Mucosa of descending colon (tissue), 3 donors: ENCODE measurements around the gene CTSD. TPM values are rescaled to one million over a fixed set of nuclear protein-coding genes. Genes with fewer than 3 reads are reported as not detected.
A peak's percentile ranks its signal among the peaks of the same experiment; 100 is the strongest.

Experiments used
- ATAC-seq: fragments of 200-7000 bp; cut with Tn5 transposase; one replicate; pipeline ENCODE4 v1.9.1; 2020; ENCODE audit warnings: mild to moderate bottlenecking, moderate library complexity
- DNase-seq, 3 donors: peaks; one replicate each; pipeline ENCODE4 v3.0.0-alpha.2; 2020
- H3K36me3 ChIP-seq: fragments of 200-600 bp; one replicate; pipeline ENCODE4 v1.8.0; 2021; ENCODE audit warnings: low read depth, mild to moderate bottlenecking
- H3K4me1 ChIP-seq: fragments of 200-600 bp; one replicate; pipeline ENCODE4 v1.8.0; 2021; ENCODE audit warnings: low read depth, mild to moderate bottlenecking
- H3K4me3 ChIP-seq: fragments of 200-600 bp; one replicate; pipeline ENCODE4 v1.8.0; 2021; ENCODE audit warnings: mild to moderate bottlenecking
- H3K9me3 ChIP-seq: fragments of 200-600 bp; one replicate; pipeline ENCODE4 v1.8.0; 2021; ENCODE audit warnings: mild to moderate bottlenecking
- intact Hi-C, 2 donors: fragments of 100-400 bp; cut with DNase I in 1 of 2; cut with micrococcal nuclease in 1 of 2; formaldehyde crosslinking; loops; one replicate each; pipeline versions ENCODE4 v1.11.0 to v1.11.1; 2022; cut with DNase I, micrococcal nuclease
- total RNA-seq, 3 donors: library from RNA; stranded (reverse); fragmentation: NEBNext Ultra II Directional in 2 of 3; extraction: Animal tissue kit (Norgen Biotek cat#: 25700) in 2 of 3; gene quantifications; one replicate each; pipeline versions ENCODE4 v1.2.1 to v1.2.4, GENCODE V29; 2021 to 2023
- TF ChIP-seq, protein P1 (sequence below): fragments of 200-600 bp; IDR thresholded peaks from one replicate; pipeline ENCODE4 v1.8.0; 2022; ENCODE audit warnings: antibody characterized with exemption, mild to moderate bottlenecking
- donor health status: DM: no; HTN: no; CAD: no; lungs with moderate emphysema.
- donor health status: DM: no; HTN: no; CAD: no.
- donor health status: DM: no; HTN: yes; CAD: no.

The CTSD gene
- total RNA-seq, 3 donors from 2014 or later: 631 to 1,107 (median 1,007) TPM

DNA sequence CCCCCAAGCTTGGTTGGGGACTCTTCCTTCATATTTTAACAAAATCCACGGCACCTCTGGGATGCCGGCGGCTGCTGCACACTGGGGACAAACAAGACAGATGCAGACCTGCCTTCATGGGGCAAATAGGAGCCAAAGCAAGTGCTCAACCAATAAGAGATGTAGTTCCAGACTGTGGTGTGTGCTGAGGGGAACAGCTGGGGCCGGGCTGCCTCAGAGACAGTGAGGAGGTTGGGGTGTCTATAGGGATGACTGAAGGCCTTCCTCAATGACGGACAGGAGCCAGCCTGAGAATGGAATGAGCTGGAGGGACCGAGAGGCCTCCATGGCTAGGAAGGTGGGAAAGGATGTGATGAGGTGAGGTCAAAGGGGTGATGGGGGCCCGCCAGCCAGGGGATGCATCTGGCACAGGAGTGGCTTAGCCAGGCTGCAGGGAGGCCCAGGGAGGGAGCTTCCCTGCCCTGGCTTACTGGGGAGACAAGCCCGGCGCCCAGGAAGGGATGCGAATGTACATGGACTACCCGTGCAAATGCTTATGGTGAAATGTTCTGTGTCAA is 10.3 kb upstream of the CTSD start:
- no peaks in the 10 kb centered on the region for H3K36me3 ChIP-seq
- H3K4me1 ChIP-seq: peaks cover 1% of the 10 kb centered on the region
- ATAC-seq: no peak
- no peak overlapping the region for H3K4me3 ChIP-seq
- intact Hi-C loops: no loop called here
- TF ChIP-seq, protein P1, sequence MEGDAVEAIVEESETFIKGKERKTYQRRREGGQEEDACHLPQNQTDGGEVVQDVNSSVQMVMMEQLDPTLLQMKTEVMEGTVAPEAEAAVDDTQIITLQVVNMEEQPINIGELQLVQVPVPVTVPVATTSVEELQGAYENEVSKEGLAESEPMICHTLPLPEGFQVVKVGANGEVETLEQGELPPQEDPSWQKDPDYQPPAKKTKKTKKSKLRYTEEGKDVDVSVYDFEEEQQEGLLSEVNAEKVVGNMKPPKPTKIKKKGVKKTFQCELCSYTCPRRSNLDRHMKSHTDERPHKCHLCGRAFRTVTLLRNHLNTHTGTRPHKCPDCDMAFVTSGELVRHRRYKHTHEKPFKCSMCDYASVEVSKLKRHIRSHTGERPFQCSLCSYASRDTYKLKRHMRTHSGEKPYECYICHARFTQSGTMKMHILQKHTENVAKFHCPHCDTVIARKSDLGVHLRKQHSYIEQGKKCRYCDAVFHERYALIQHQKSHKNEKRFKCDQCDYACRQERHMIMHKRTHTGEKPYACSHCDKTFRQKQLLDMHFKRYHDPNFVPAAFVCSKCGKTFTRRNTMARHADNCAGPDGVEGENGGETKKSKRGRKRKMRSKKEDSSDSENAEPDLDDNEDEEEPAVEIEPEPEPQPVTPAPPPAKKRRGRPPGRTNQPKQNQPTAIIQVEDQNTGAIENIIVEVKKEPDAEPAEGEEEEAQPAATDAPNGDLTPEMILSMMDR: no peak
- peak in 1 of 3 donors; percentile 16 for DNase-seq
- no peaks in the 10 kb centered on the region for H3K9me3 ChIP-seq

DNA sequence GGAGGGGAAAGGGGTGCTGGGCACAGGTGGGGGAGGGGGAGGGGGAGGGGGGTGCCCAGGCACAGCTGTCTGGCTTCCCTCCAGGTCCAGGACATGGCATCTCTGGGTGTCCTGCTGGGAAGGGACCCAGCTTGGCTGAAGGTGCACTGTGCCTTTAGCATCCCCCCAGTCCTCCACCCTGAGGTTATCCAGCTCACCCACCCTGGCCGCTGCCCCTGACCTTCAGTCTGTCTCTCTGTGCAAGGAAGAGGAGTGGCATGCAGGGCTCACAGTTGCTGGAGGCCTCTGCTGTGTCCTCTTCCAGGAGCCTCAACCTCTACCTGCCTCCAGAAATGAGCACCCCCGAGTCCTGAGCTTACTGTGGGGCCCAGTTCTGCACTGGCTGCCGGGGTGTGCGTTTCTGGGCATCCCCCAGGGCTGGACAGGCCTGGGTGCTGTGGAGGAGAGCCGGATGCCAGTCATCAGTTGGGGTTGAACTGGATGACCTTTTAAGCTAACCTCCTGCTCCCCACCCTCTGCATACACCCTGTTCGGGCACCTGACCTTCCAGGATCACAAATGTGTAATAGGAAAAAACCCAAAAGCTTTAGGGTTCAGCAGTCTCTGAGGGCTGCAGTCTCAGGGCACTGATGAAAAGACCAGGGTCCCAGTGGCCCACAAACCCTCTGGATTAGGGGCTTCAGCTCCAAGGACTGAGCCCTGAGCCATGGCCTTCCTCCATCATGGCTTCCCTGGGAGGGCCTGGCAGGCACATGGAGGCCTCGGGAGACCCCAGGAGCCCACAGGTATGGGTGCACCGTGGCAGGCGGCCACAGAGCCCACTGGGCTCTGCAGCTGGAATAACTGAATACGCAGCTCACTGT is 9.6 kb upstream of the CTSD start:
- TF ChIP-seq, protein P1: no peak
- no peak for ATAC-seq
- intact Hi-C loops: no loop called here
- no peak overlapping the region for H3K4me3 ChIP-seq
- DNase-seq: peak in 2 of 3 donors; percentile 18 to 48
- no peaks in the 10 kb centered on the region for H3K9me3 ChIP-seq
- H3K4me1 ChIP-seq: peaks cover 8% of the 10 kb centered on the region
- H3K36me3 ChIP-seq: no peaks in the 10 kb centered on the region

DNA sequence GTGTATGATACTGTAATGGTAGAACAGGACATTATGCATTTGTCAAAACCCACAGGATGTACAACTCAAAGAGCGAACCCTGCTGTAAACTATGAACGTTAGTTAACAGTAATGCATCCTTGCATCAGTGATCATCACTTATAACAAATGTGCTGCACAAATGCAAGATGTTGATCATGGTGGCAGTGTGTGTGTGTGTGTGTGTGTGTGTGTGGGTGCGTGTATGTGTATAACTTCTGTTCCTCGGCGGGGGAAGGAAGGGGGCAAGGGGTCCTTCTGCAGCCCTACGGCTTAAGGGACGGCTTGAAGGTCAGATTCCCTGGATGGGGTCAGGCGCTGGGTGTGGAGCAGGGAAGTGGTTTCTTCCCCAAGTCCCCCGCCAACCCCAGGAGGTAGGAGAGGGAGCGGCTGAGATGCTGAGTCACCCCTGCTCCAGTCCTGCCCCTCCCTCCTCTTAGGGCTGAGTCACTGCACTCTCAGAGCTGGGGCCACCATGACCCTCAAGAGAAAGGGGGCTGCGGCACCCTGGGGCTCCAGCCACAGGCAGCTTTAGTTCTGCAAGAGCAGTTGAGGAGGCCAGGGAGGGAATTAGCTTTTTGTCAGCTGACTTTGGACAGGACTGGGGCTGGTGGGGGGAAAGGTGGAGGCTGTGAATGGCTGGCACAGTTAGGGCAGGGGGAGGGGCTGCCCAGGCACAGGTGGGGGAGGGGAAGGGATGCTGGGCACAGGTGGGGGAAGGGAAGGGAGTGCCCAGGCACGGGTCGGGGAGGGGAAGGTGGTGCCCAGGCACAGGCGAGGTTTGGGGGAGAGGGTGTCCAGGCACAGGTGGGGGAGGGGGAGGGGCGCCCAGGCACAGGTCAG is 8.8 kb upstream of the CTSD start:
- TF ChIP-seq, protein P1: no peak
- intact Hi-C loops: no loop called here
- H3K36me3 ChIP-seq: no peaks in the 10 kb centered on the region
- ATAC-seq (peak; percentile 89), DNase-seq (peak; percentile 57 to 84 (median 57))
- H3K4me1 ChIP-seq: peaks cover 8% of the 10 kb centered on the region
- no peak overlapping the region for H3K4me3 ChIP-seq
- no peaks in the 10 kb centered on the region for H3K9me3 ChIP-seq

DNA sequence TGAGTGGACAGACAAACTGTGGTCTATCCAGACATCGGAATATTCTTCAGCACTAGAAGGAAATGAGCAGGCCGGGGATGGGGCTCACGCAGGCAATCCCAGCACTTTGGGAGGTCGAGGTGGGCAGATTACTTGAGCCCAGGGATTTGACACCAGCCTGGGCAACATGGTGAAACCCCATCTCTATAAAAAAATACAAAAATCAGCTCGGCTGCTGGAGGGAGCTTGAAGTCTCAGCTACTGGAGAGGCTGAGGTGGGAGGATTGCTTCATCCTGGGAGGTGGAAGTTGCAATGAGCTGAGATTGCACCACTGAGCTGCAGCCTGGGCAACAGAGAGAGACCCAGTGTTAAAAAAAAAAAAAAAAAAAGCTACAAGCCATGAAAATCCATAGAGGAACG is 8.0 kb upstream of the CTSD start:
- TF ChIP-seq, protein P1: no peak
- no peak for ATAC-seq
- Histone ChIP-seq H3K4me1 (peaks cover 8% of the 10 kb centered on the region), H3K36me3 (no peaks in the 10 kb centered on the region), H3K4me3 (no peak overlapping the region), H3K9me3 (no peaks in the 10 kb centered on the region)
- DNase-seq: peak in 1 of 3 donors; percentile 22
- intact Hi-C loops: no loop called here

DNA sequence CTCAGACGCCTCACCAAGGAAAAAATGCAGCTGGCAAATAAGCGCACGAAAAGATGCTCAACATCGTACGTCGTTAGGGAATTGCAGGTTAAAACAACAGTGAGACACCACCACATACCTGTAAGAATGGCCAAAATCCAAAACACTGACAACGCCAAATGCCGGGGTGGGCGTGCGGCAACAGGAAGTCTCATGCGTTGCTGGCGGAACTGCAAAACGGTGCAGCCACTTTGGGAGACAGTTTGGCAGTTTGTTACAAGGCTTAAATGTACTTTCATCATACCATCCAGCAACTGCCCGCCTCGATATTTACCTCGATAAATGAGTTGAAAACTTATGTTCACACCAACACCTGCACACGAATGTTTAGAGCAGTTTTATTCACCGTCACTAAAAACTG is 7.5 kb upstream of the CTSD start:
- TF ChIP-seq, protein P1: no peak
- H3K36me3 ChIP-seq: no peaks in the 10 kb centered on the region
- DNase-seq: peak in 1 of 3 donors; percentile 19
- intact Hi-C loops: no loop called here
- H3K9me3 ChIP-seq: no peaks in the 10 kb centered on the region
- H3K4me1 ChIP-seq: peaks cover 8% of the 10 kb centered on the region
- ATAC-seq: no peak
- H3K4me3 ChIP-seq: no peak overlapping the region
